Esophagus muscularis mucosa (tissue), 4 donors: ENCODE measurements around the gene CYSLTR2. TPM values are rescaled to one million over a fixed set of nuclear protein-coding genes. Genes with fewer than 3 reads are reported as not detected.

Source experiments
- DNase-seq: peaks from one replicate; pipeline ENCODE4 v3.0.0-alpha.2; 2017; ENCODE audit errors: extremely low spot score
- H3K27ac ChIP-seq, 4 donors: fragments of 200-600 bp; sonication (generic); replicated peaks in 1 of 4; 1 replicate in 3 of 4; 2 replicates in 1 of 4; pipeline ENCODE4 v1.5.1; 2016 to 2019; ENCODE audit warnings: mild to moderate bottlenecking in 1 of 4
- H3K27me3 ChIP-seq, 4 donors: fragments of 200-600 bp; sonication (generic); one replicate each; pipeline versions ENCODE4 v1.5.1 to v1.6.0; 2016 to 2019
- H3K36me3 ChIP-seq, 4 donors: fragments of 200-600 bp; sonication (generic); one replicate each; pipeline ENCODE4 v1.5.1; 2016 to 2019
- H3K4me1 ChIP-seq, 4 donors: fragments of 200-600 bp; sonication (generic); one replicate each; pipeline ENCODE4 v1.5.1; 2016 to 2019
- H3K4me3 ChIP-seq, 4 donors: fragments of 200-600 bp; sonication (generic); 1 replicate in 2 of 4; 2 replicates in 2 of 4; pipeline ENCODE4 v1.5.1; 2016 to 2019; ENCODE audit warnings: mild to moderate bottlenecking in 4 of 4, moderate library complexity in 1 of 4
- H3K9me3 ChIP-seq, 4 donors: fragments of 200-600 bp; sonication (generic); 1 replicate in 3 of 4; 2 replicates in 1 of 4; pipeline ENCODE4 v1.5.1; 2016 to 2019
- CTCF ChIP-seq, 3 experiments: fragments of 200-600 bp in 2 of 3; fragments of 450-650 bp in 1 of 3; sonication (generic) in 2 of 3; IDR thresholded peaks; one replicate each; pipeline ENCODE4 v1.5.1; 2017 to 2019; ENCODE audit warnings: antibody characterized with exemption in 3 of 3, mild to moderate bottlenecking in 2 of 3, moderate library complexity in 1 of 3
- EP300 ChIP-seq: sonication (generic); formaldehyde crosslinking; IDR thresholded peaks from one replicate; pipeline ENCODE4 v1.6.1; 2017; ENCODE audit warnings: antibody characterized with exemption
- POLR2A ChIP-seq: fragments of 450-650 bp; IDR thresholded peaks from one replicate; pipeline ENCODE4 v1.6.1; 2017; ENCODE audit warnings: antibody characterized with exemption, moderate library complexity, mild to moderate bottlenecking, low read depth
- POLR2AphosphoS5 ChIP-seq, 2 donors: sonication (generic); formaldehyde crosslinking; IDR thresholded peaks; one replicate each; pipeline ENCODE4 v1.6.1; 2017; ENCODE audit warnings: antibody characterized with exemption in 2 of 2
- WGBS: methylation state at CpG from one replicate; pipeline ENCODE4 v1.1.5; 2018; 5-methylcytosine and 5-hydroxymethylcytosine counted together
- intact Hi-C: fragments of 100-400 bp; cut with DNase I; formaldehyde crosslinking; loops from one replicate; pipeline ENCODE4 v1.15.1; 2023
- total RNA-seq, 4 donors: library from RNA; depleted of rRNA; stranded (reverse); fragments of >200 nt; gene quantifications; one replicate each; pipeline versions ENCODE4 v1.1.0 to v1.2.1, GENCODE V29; 2016

The CYSLTR2 gene
- total RNA-seq, result 1 to 10 TPM in 3 of 4 donors, under 1 TPM in 1; 0.83 to 4.2 (median 1.2) TPM

GRCh38 chr13:48653472-48653939 is at the start of gene CYSLTR2:
Gene CYSLTR2 (plus strand): TSS chr13:48653929. CDS start chr13:48706818, 52,889 bp downstream.
- Histone ChIP-seq H3K4me3 (no peak within 1 kb of the TSS), H3K36me3 (no peaks in the 10 kb centered on the region)
- 47% methylated on average over 1 of the region's 1 CpG for WGBS

GRCh38 chr13:48615049-48615448 is 38.7 kb upstream of the CYSLTR2 start:
- Histone ChIP-seq H3K27me3 (no peaks in the 10 kb centered on the region), H3K36me3 (no peaks in the 10 kb centered on the region), H3K4me1 (no peaks in the 10 kb centered on the region), H3K4me3 (no peak overlapping the region), H3K27ac (no peak overlapping the region), H3K9me3 (peaks cover 0 to 6% (median 0%) of the 10 kb centered on the region in 4 donors)
- intact Hi-C loops, result no loop called here
- no peak for TF ChIP-seq POLR2A
- no peak for TF ChIP-seq POLR2AphosphoS5 (IDR thresholded peaks at IDR 0.05)
- TF ChIP-seq CTCF (IDR thresholded peaks at IDR 0.05), result no peak
- no peak for TF ChIP-seq EP300
- DNase-seq, result no peak
- WGBS, result 61% methylated on average over 2 of the region's 2 CpGs

More at GRCh38 chr13:48653472-48653939, at the start of gene CYSLTR2:
- DNase-seq, result peak; percentile 31
- Histone ChIP-seq H3K27ac (peak within 1 kb of the TSS in 2 of 4 donors; percentile 1 to 23), H3K9me3 (no peaks in the 10 kb centered on the region), H3K4me1 (peaks cover 0 to 7% (median 0%) of the 10 kb centered on the region in 4 donors), H3K27me3 (no peaks in the 10 kb centered on the region)
- TF ChIP-seq POLR2AphosphoS5 (IDR thresholded peaks at IDR 0.05) (no peak), EP300 (no peak), POLR2A (no peak), CTCF (IDR thresholded peaks at IDR 0.05) (no peak)
- intact Hi-C loops, result no loop called here

- H3K27ac ChIP-seq, result no peak overlapping the region
- H3K4me3 ChIP-seq, result no peak overlapping the region
- H3K27me3 ChIP-seq, result no peaks in the 10 kb centered on the region
- H3K9me3 ChIP-seq, result peaks cover 0 to 14% (median 4%) of the 10 kb centered on the region in 4 donors
- no peak for TF ChIP-seq EP300
- no peaks in the 10 kb centered on the region for H3K36me3 ChIP-seq
- no peaks in the 10 kb centered on the region for H3K4me1 ChIP-seq
- intact Hi-C loops, result no loop called here
- no peak for DNase-seq
- 100% methylated on average over 3 of the region's 3 CpGs for WGBS
Measured at GRCh38 chr13:48618937-48619336, 34.8 kb upstream of the CYSLTR2 start.

GRCh38 chr13:48621056-48621455 is 32.7 kb upstream of the CYSLTR2 start:
- no peak overlapping the region for H3K4me3 ChIP-seq
- WGBS, result 48% methylated on average over 3 of the region's 3 CpGs
- H3K4me1 ChIP-seq, result peaks cover 0 to 8% (median 0%) of the 10 kb centered on the region in 4 donors
- no peak for TF ChIP-seq EP300
- TF ChIP-seq POLR2A, result no peak
- TF ChIP-seq POLR2AphosphoS5 (IDR thresholded peaks at IDR 0.05), result no peak
- TF ChIP-seq CTCF (IDR thresholded peaks at IDR 0.05), result no peak
- H3K27me3 ChIP-seq, result no peaks in the 10 kb centered on the region
- H3K36me3 ChIP-seq, result no peaks in the 10 kb centered on the region
- DNase-seq, result peak; percentile 34
- intact Hi-C loops, result no loop called here
- H3K9me3 ChIP-seq, result peaks cover 0 to 14% (median 4%) of the 10 kb centered on the region in 4 donors
- H3K27ac ChIP-seq, result no peak overlapping the region

- Histone ChIP-seq H3K9me3 (peaks cover 0 to 13% (median 4%) of the 10 kb centered on the region in 4 donors), H3K27ac (no peak overlapping the region), H3K27me3 (no peaks in the 10 kb centered on the region), H3K36me3 (no peaks in the 10 kb centered on the region), H3K4me3 (no peak overlapping the region), H3K4me1 (peaks cover 0 to 8% (median 0%) of the 10 kb centered on the region in 4 donors)
- TF ChIP-seq POLR2AphosphoS5 (IDR thresholded peaks at IDR 0.05) (no peak), POLR2A (no peak), EP300 (no peak), CTCF (IDR thresholded peaks at IDR 0.05) (no peak)
- intact Hi-C loops, result no loop called here
- 83% methylated on average over 4 of the region's 4 CpGs for WGBS
- DNase-seq, result peak; percentile 26
Measured at GRCh38 chr13:48624016-48624415, 29.7 kb upstream of the CYSLTR2 start.
